ENCODE data around the gene CPB2. TPM values are rescaled to one million over a fixed set of nuclear protein-coding genes. Genes with fewer than 3 reads are reported as not detected.

Gene CPB2
- total RNA-seq, 2 donors from 2014 or later, result not detected

DNA sequence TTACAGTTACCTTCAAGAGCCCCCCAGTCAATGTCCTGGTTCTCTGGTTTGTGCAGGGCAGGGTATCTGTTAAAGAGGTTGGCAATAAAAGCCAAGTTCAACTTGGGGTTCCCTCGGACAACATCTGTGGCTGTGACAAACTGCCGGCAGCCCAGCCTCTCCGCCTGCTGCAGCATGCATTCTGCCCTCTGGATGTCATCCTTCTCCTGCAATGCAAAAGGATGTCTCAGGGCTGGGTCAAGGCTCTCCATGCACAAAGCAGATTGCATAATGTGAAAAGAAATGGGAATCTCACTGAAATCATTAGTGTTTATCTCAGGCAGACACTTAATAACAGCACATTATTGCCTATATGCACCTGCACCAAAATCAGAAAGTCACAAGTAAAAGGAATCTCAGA is 42.1 kb upstream of the CPB2 start:
- H3K4me1 ChIP-seq, result no peaks in the 10 kb centered on the region
- no peaks in the 10 kb centered on the region for H3K27me3 ChIP-seq
- H3K27ac ChIP-seq, result no peak overlapping the region
- H3K36me3 ChIP-seq, result no peaks in the 10 kb centered on the region
- no peak for DNase-seq (ENCODE audit: low spot score)
- H3K9me3 ChIP-seq, result no peaks in the 10 kb centered on the region
- H3K4me3 ChIP-seq, result no peak overlapping the region
- TF ChIP-seq, protein P1, sequence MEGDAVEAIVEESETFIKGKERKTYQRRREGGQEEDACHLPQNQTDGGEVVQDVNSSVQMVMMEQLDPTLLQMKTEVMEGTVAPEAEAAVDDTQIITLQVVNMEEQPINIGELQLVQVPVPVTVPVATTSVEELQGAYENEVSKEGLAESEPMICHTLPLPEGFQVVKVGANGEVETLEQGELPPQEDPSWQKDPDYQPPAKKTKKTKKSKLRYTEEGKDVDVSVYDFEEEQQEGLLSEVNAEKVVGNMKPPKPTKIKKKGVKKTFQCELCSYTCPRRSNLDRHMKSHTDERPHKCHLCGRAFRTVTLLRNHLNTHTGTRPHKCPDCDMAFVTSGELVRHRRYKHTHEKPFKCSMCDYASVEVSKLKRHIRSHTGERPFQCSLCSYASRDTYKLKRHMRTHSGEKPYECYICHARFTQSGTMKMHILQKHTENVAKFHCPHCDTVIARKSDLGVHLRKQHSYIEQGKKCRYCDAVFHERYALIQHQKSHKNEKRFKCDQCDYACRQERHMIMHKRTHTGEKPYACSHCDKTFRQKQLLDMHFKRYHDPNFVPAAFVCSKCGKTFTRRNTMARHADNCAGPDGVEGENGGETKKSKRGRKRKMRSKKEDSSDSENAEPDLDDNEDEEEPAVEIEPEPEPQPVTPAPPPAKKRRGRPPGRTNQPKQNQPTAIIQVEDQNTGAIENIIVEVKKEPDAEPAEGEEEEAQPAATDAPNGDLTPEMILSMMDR (IDR thresholded peaks at IDR 0.05), result no peak

DNA sequence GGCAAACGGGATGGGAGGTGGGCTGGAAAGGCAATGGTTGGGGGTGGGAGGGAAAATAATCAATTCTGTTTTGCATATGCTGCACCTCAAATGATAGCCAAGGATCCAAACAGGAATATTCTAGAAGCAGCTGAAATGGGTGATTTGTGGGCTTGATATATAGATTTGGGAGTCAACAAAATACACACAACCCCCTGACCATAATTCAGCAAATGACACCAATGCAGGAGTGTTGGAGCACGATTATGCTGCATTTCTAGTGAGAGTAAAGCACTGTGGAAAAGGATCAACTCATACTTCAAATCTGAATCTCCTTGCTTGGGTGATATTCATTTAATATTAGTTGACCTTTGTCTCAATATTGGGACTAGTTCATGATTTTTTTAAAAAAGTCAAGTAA is 41.1 kb upstream of the CPB2 start:
- no peak overlapping the region for H3K27ac ChIP-seq
- no peaks in the 10 kb centered on the region for H3K9me3 ChIP-seq
- H3K4me1 ChIP-seq, result no peaks in the 10 kb centered on the region
- TF ChIP-seq, protein P1 (IDR thresholded peaks at IDR 0.05), result no peak
- H3K27me3 ChIP-seq, result no peaks in the 10 kb centered on the region
- H3K4me3 ChIP-seq, result no peak overlapping the region
- H3K36me3 ChIP-seq, result no peaks in the 10 kb centered on the region
- no peak for DNase-seq (ENCODE audit: low spot score)

DNA sequence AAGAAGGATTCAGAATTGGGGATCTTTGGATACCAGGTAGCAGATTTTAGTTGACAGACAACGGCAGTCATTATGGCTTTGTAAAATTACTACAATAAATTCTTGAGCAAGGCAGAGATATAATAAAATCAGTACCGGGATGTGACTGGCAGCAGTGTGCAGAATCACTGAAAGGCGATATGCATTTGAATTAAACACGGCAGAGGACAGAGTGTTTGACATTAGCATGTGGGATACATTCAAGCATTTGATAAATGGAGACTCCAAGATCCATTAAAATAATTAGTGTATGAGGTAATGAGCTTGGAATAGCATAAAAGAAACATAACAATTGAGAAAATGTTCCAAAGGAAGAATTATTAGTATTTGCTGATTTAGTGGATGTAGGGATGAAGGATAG is 40.3 kb upstream of the CPB2 start:
- Histone ChIP-seq H3K4me1 (no peaks in the 10 kb centered on the region), H3K9me3 (no peaks in the 10 kb centered on the region), H3K4me3 (no peak overlapping the region), H3K27ac (no peak overlapping the region), H3K36me3 (no peaks in the 10 kb centered on the region), H3K27me3 (no peaks in the 10 kb centered on the region)
- TF ChIP-seq, protein P1 (IDR thresholded peaks at IDR 0.05), result no peak
- no peak for DNase-seq (ENCODE audit: low spot score)

DNA sequence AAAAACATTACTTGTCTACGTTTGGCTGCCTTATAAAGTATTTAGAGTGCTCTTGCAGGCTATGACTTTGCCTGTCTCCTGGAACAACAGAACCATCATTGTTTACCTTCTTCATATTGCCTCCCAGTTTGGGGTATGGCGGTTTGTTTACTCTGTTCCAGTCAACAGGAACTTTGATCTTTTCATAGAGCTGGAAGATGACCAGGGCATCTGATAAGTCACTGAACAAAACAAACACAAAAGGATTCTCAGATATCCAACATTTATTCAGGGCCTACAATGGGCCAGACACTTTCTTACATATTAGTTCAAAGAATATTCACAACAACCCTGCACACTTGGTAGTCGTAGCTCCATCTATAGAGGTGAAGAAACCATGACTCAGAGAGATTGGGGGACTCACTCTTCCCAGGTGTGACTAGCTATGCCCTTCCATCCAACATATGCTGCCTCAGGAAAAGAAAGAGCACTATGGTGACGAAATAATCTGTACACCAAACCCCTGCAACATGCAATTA is 38.4 kb upstream of the CPB2 start:
- Histone ChIP-seq H3K9me3 (no peaks in the 10 kb centered on the region), H3K27ac (no peak overlapping the region), H3K36me3 (no peaks in the 10 kb centered on the region), H3K4me1 (no peaks in the 10 kb centered on the region), H3K27me3 (no peaks in the 10 kb centered on the region), H3K4me3 (no peak overlapping the region)
- no peak for DNase-seq (ENCODE audit: low spot score)
- TF ChIP-seq, protein P1 (IDR thresholded peaks at IDR 0.05), result no peak

DNA sequence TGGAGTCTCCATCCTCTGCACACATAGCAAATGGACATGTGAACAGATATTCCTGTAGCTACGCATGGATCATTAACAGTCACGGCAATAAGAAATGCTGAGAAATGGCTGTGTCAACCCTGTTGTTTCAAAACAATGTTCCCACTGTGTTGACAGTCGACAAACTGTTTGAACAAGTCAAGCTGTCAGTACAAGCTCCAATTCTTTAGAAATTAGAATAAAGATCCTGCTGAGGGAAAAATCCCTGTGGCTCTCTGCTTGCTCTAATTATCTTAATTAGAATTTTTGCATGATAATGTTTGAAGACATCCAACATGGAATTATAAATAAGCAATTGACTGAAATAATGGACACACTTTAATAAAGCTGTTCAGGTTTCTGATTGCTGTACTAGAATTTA is 37.9 kb upstream of the CPB2 start:
- H3K4me1 ChIP-seq, result no peaks in the 10 kb centered on the region
- H3K27me3 ChIP-seq, result no peaks in the 10 kb centered on the region
- H3K36me3 ChIP-seq, result no peaks in the 10 kb centered on the region
- TF ChIP-seq, protein P1 (IDR thresholded peaks at IDR 0.05), result no peak
- H3K9me3 ChIP-seq, result no peaks in the 10 kb centered on the region
- no peak overlapping the region for H3K4me3 ChIP-seq
- no peak for DNase-seq (ENCODE audit: low spot score)
- no peak overlapping the region for H3K27ac ChIP-seq

DNA sequence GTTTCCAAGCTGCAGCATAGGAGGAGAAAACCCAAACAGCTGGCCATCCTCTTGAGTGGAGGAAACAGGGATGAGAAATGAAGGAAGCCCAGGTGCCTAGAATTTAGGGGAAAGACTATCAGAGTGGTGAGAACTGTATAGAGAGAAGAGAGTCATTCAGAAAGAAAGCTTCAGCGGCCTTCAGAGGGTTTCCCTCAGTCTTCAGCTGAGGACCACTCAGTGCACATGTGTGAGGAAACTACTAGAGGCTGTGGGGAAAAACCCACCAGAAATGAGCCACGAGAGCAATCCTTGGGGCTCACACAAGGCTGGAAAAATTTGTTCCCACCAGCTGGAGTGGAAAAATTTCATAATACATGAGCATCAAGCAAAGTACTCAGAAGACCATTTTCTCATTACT is 35.2 kb upstream of the CPB2 start:
- Histone ChIP-seq H3K27me3 (no peaks in the 10 kb centered on the region), H3K9me3 (no peaks in the 10 kb centered on the region), H3K4me3 (no peak overlapping the region), H3K27ac (no peak overlapping the region), H3K4me1 (no peaks in the 10 kb centered on the region), H3K36me3 (no peaks in the 10 kb centered on the region)
- DNase-seq (ENCODE audit: low spot score), result no peak
- TF ChIP-seq, protein P1 (IDR thresholded peaks at IDR 0.05), result no peak

All from right atrium auricular region (tissue), 2 donors.